AG09319 (cell line): Measurements from ENCODE around the gene CDHR5.

Experiments used
- DNase-seq: peaks from one replicate; pipeline ENCODE4 v3.0.0-alpha.2; 2010; ENCODE audit warnings: low read depth; ENCODE audit errors: extremely low read depth
- TF ChIP-seq, protein P1 (sequence below): IDR thresholded peaks from 2 replicates; pipeline ENCODE4 v1.5.1; 2011; ENCODE audit warnings: low read depth, mild to moderate bottlenecking, inconsistent platforms, low read length, moderate library complexity

Gene CDHR5

DNA sequence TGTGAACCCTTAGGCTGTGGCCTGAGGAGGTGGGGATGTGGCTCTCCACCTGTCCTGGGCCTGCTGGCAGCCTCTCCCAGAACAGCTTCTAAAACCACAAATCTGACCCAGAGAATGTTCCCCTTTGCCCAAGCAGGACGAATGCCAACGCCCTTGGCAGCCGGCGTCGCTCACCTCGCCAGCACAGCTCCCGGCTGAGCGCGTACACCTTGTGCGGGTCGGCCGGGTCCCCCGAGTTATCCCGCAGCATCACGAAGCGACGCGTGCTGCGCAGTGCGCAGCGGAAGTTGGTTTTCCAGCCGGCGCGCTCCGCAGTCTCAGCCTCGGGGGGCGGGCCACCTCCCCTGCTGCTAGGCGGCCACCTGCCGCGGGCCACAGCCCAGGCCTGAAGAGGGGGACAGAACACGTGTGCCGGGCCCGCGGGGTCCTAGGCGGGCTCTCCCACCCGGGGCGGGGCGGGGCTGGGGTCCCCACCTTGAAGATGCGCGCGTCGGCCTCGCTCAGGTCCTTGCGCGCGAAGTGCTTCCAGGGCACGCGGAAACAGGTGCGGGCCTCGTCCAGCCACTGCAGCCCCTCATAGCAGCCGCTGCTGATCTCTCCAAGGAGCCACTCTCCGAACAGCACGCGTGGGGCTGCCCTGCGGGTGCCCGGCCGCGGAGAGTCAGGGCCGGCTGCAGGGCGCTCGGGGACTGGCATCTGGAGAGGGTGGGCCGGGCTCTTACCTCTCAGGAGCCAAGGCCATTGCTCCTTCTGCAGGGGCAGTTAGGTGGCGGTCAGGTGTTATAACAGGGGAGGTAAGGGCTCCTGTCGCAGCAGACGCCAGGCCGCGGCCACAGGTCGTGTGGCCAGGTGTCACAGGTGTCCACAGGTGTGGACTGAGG lies 9.9 kb downstream of the CDHR5 start:
- TF ChIP-seq, protein P1, sequence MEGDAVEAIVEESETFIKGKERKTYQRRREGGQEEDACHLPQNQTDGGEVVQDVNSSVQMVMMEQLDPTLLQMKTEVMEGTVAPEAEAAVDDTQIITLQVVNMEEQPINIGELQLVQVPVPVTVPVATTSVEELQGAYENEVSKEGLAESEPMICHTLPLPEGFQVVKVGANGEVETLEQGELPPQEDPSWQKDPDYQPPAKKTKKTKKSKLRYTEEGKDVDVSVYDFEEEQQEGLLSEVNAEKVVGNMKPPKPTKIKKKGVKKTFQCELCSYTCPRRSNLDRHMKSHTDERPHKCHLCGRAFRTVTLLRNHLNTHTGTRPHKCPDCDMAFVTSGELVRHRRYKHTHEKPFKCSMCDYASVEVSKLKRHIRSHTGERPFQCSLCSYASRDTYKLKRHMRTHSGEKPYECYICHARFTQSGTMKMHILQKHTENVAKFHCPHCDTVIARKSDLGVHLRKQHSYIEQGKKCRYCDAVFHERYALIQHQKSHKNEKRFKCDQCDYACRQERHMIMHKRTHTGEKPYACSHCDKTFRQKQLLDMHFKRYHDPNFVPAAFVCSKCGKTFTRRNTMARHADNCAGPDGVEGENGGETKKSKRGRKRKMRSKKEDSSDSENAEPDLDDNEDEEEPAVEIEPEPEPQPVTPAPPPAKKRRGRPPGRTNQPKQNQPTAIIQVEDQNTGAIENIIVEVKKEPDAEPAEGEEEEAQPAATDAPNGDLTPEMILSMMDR = no peak
- DNase-seq = no peak

GRCh38 chr11:614021-614622 lies 10.6 kb downstream of the CDHR5 start:
- no peak for DNase-seq
- TF ChIP-seq, protein P1 = no peak

GRCh38 chr11:613369-613968 lies 11.3 kb downstream of the CDHR5 start:
- no peak for DNase-seq
- TF ChIP-seq, protein P1 = no peak

DNA sequence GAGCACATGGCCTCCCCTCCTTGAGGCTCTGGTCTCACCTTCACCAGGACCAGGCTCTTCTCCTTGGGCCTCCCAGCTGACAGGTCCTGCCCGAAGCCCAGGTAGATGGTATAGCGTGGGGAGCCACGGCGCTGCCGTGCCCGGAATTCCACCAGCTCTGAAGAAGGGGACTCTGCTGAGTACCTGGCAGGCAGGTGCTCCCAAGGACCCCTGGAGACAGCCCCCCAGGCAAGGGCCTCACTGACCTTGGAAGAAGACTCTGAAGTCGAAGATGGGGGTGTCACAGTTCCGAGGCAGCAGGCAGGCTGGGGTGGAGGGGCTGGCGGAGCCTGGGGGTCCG lies 11.8 kb downstream of the CDHR5 start:
- TF ChIP-seq, protein P1 = no peak
- DNase-seq = no peak

GRCh38 chr11:612201-612960 lies 12.4 kb downstream of the CDHR5 start:
- no peak for DNase-seq
- TF ChIP-seq, protein P1 = peak; percentile 4

DNA sequence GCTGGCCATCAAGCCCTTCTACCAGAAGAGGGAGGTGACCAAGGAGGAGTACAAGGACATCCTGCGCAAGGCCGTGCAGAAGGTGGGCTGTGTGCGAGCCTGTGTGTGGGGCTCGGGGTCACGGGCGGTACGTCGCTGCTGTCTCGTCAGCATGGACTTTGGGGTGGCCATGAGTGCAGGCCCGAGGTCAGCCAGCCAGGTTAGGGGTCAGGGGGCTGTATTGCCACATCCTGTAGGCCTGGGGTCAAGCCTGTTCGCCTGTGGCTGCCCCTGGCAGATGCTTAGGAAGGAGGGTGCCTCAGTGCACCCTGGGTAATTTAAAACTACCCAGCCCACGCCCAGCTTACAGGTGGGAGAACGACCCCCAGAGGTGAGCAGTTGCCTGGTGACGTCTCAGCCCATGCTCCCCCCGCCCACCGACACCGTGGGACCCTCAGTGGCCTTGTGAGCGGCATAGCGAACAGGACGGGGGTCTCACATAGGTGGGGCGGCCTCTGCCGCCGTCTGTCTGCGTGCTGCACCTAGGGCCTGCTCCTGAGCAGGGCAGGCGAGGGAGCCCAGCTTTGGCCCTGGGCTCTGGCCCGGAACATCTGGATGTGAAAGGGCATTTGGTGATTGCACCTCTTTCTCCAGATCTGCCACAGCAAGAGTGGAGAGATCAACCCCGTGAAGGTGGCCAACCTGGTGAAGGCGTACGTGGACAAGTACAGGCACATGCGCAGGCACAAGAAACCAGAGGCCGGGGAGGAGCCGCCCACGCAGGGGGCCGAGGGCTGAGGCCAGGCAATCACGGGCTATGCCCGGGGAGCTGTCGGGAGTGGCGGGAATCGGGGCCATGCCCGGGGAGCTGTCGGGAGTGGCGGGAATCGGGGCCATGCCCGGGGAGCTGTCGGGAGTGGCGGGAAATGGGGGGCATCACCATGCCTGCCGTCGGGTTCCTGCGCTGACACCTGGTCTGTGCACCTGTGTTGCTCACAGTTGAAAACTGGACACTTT lies 13.5 kb downstream of the CDHR5 start:
- TF ChIP-seq, protein P1 = no peak
- no peak for DNase-seq
